MG63 (cell line): ENCODE results near the gene LDLRAD4. TPM values are rescaled to one million over a fixed set of nuclear protein-coding genes. Genes with fewer than 3 reads are reported as not detected.

Experiments
- DNase-seq: peaks from one replicate; pipeline ENCODE4 v3.0.0-alpha.2; 2020
- H3K27me3 ChIP-seq: fragments of 250-450 bp; sonication (Bioruptor Pico); 2 replicates; pipeline ENCODE4 v1.5.1; 2020; ENCODE audit warnings: mild to moderate bottlenecking, moderate library complexity
- H3K36me3 ChIP-seq: fragments of 250-450 bp; sonication (Bioruptor Pico); 2 replicates; pipeline ENCODE4 v1.5.1; 2020; ENCODE audit warnings: mild to moderate bottlenecking, moderate library complexity
- H3K4me3 ChIP-seq: fragments of 250-450 bp; sonication (Bioruptor Pico); 2 replicates; pipeline ENCODE4 v1.5.1; 2020; ENCODE audit warnings: mild to moderate bottlenecking, moderate library complexity
- H3K9me3 ChIP-seq: fragments of 250-450 bp; sonication (Bioruptor Pico); 2 replicates; pipeline ENCODE4 v1.5.1; 2020; ENCODE audit warnings: mild to moderate bottlenecking, moderate library complexity
- total RNA-seq: library from RNA; depleted of rRNA; stranded (reverse); fragments of >200 nt; shearing (Covaris generic); gene quantifications from 2 replicates; pipeline ENCODE4 v1.2.3, GENCODE V29; 2014; ENCODE audit warnings: low replicate concordance

The LDLRAD4 gene
- total RNA-seq, 1 experiment from 2014 or later = 0.36 TPM

DNA sequence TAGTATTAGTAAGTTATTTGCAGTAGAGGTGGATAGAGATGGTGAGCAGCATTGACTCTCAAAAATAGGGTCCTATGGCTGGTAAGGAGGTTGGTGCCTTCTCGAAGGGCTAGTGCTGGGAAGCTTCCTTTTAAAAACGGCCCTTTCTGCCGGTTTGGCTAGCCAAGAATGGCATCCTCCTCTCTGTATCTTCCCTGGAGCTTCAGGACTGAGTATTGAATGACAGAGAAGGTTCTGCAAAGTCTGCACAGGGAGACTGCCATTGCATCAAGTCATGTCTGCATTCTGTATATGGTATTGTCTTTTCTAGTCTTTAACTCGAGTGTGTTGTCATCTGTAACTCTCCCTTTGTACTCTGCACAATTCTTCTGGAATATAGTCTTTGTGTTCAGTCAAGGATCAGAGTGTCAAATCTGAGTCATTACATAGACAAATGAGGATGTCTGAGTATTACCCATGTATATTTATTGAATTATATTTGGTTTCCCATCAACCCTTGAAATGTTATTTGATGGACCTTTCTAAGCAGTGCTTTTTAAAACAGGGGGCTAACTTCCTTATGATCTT, 1.1 kb downstream of the LDLRAD4 start:
- Histone ChIP-seq H3K4me3 (no peak overlapping the region), H3K9me3 (no peaks in the 10 kb centered on the region), H3K27me3 (peaks cover 28% of the 10 kb centered on the region), H3K36me3 (no peaks in the 10 kb centered on the region)
- DNase-seq = no peak

- H3K27me3 ChIP-seq = peaks cover 28% of the 10 kb centered on the region
- H3K9me3 ChIP-seq = no peaks in the 10 kb centered on the region
- DNase-seq = peak; percentile 47
- H3K4me3 ChIP-seq = no peak overlapping the region
- no peaks in the 10 kb centered on the region for H3K36me3 ChIP-seq
Observed at GRCh38 chr18:13220361-13220991, 1.9 kb downstream of the LDLRAD4 start.

DNA sequence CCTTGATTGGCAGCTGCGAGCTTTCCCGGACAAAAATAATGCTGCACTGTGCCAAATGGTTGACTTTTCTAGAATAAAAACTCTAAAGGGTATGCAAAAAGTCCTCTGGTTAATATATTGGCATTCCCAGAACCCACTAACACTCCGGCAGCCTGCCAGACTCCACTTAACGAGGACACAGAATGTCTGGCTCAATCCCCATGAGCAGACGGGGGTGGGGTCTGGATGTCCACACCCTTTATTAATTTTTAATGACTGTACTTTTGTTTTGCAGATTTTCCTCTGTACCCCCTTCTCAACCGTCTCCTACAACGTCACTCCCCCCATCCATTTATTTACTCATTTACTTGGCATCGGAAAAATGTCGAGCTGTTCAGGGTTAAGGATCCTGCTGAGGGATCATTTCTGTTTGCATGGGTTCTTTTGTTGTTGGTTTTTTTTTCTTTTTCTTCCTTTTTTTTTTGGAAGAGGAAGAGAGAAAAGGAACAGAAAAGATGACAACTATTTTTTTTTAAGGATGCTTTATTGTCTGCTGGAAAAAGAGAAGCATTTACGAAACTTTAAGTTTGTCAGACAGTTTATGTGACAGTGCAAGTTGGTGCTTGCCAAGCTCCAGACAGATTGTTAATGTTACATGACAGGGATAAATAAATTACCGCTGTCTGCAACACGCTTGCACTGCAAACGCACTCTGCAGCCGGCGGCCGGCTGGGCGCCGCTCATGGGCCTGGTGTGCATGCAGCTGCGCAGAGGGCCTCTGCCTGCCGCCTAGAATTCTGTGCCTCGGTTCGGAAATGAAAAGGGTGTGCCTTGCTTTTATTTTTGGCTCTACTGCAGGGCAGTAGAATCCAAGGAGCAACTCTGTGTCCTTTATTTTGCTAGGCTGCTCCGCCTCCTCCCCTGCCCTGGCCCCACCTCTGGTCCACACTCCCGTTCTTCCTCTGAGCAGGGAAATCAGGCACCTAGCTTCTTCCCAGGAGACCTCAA, 3.6 kb downstream of the LDLRAD4 start:
- DNase-seq = peak; percentile 20
- H3K27me3 ChIP-seq = peaks cover 16% of the 10 kb centered on the region
- H3K4me3 ChIP-seq = no peak overlapping the region
- no peaks in the 10 kb centered on the region for H3K9me3 ChIP-seq
- H3K36me3 ChIP-seq = no peaks in the 10 kb centered on the region

GRCh38 chr18:13222856-13223281, 4.3 kb downstream of the LDLRAD4 start:
- no peaks in the 10 kb centered on the region for H3K36me3 ChIP-seq
- H3K9me3 ChIP-seq = no peaks in the 10 kb centered on the region
- peaks cover 16% of the 10 kb centered on the region for H3K27me3 ChIP-seq
- no peak for DNase-seq
- no peak overlapping the region for H3K4me3 ChIP-seq

DNA sequence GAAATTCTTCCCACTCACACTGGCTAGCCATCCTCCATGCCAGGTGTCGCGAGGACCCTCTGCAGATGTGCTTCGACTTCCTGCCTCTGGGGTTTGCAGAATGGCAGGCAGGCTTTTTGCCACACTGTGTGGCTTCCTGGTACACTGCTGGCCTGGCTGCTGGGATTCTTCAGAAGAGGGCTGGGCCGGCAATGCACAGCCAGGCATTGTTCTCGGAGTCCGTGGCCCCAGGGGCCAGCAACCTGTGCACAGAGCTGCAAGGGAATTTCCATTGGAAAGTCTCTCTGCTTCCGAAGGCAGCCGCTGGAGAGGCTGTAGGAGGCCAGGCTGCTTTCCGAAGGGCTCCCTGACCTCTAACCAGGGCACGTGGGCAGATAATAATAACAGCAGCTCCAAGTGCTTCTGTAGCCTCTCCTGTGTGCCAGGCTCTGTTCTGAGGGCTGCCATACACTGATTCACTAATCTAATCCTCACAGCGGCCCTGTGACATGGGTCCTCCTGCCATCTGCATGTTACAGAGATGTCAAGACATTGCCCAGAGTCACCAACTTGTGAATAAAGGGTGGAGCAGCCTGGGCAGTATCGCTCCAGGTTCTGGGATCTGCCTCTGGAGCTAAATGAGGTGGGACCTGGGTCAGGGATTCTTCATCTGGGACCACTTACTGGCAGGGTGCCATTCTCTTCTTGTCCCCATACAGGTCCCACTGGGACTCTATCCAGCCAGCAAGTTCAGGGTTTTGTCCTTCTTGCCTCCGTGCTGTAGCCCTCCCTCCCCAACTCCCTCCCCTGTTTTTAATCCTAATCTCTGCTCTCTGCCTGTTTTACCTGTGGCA, 5.0 kb downstream of the LDLRAD4 start:
- Histone ChIP-seq H3K36me3 (no peaks in the 10 kb centered on the region), H3K4me3 (no peak overlapping the region), H3K27me3 (peaks cover 10% of the 10 kb centered on the region), H3K9me3 (no peaks in the 10 kb centered on the region)
- DNase-seq = no peak

GRCh38 chr18:13225261-13225660, 6.7 kb downstream of the LDLRAD4 start:
- no peaks in the 10 kb centered on the region for H3K9me3 ChIP-seq
- H3K27me3 ChIP-seq = no peaks in the 10 kb centered on the region; the same call in none of the 2 replicates
- H3K4me3 ChIP-seq = no peak overlapping the region
- no peaks in the 10 kb centered on the region for H3K36me3 ChIP-seq
- DNase-seq = no peak

DNA sequence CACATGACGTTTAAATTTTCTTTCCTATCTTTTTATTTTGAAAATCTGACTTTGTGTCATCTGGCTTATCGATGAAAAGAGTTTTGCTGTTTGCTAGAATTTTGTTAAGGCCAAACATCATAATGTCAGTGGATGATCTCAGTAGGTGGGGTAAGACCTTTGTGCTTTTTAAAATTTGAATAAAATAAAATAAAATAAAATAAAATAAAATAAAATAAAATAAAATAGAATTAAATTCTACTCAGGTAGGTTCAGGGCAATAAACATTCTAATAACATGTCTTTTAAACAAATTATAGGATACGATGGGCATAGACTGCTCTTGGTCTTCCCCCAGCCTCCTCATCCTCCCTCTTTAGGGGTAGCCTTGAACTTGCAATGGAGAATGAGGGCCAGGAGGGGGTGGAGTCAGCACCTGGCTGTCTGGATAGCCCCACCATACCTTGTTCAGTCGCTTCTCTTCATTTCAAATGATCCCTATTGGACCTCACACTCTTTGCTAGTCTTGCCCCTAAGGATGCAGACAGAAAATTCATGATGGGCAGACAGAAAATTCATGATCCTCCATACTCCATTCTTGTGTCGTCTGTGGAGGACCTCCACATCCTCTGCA, 8.1 kb downstream of the LDLRAD4 start:
- Histone ChIP-seq H3K27me3 (no peaks in the 10 kb centered on the region), H3K36me3 (no peaks in the 10 kb centered on the region), H3K4me3 (no peak overlapping the region), H3K9me3 (no peaks in the 10 kb centered on the region)
- DNase-seq = no peak

GRCh38 chr18:13227910-13228309, 9.3 kb downstream of the LDLRAD4 start:
- Histone ChIP-seq H3K9me3 (no peaks in the 10 kb centered on the region), H3K27me3 (no peaks in the 10 kb centered on the region), H3K36me3 (no peaks in the 10 kb centered on the region), H3K4me3 (no peak overlapping the region)
- DNase-seq = no peak

DNA sequence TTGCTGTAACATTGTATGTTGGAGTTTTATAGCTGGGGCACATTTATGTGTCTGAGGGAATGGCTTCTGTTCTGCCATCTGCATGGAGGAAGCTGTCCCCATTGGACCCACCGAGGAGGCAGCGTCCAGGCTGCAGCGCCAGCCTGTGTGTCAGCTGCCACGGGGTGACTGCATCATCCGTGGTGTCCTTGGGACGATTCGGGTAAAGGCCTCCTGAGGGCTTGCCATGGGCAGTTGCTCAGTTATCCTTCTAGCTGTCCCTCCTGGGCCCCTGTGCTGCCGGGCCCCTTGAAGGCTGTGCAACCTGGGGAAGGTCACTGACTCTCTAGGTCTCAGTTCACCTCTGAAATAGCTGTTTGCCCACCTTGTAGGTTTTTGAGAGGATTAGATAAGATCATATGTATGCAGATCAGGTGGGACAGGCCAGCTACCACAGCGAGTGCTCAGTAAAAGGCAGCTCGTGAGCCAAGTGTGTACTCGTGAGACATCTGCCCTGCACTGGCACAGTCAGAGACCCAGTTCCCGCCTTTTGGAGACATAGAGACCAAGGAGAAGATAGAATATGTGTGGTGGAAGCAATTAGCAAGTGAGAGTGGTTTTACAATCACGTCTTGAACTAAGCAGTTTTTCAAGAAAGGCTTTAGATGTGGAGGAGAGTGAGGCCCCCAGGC, 10.6 kb downstream of the LDLRAD4 start:
- Histone ChIP-seq H3K9me3 (no peaks in the 10 kb centered on the region), H3K27me3 (no peaks in the 10 kb centered on the region), H3K4me3 (no peak overlapping the region), H3K36me3 (no peaks in the 10 kb centered on the region)
- no peak for DNase-seq

- no peak for DNase-seq
- Histone ChIP-seq H3K4me3 (no peak overlapping the region), H3K36me3 (no peaks in the 10 kb centered on the region), H3K27me3 (peaks cover 4% of the 10 kb centered on the region; the same call in 1 of the 2 replicates), H3K9me3 (no peaks in the 10 kb centered on the region)
Observed at GRCh38 chr18:13231151-13231550, 12.6 kb downstream of the LDLRAD4 start.

DNA sequence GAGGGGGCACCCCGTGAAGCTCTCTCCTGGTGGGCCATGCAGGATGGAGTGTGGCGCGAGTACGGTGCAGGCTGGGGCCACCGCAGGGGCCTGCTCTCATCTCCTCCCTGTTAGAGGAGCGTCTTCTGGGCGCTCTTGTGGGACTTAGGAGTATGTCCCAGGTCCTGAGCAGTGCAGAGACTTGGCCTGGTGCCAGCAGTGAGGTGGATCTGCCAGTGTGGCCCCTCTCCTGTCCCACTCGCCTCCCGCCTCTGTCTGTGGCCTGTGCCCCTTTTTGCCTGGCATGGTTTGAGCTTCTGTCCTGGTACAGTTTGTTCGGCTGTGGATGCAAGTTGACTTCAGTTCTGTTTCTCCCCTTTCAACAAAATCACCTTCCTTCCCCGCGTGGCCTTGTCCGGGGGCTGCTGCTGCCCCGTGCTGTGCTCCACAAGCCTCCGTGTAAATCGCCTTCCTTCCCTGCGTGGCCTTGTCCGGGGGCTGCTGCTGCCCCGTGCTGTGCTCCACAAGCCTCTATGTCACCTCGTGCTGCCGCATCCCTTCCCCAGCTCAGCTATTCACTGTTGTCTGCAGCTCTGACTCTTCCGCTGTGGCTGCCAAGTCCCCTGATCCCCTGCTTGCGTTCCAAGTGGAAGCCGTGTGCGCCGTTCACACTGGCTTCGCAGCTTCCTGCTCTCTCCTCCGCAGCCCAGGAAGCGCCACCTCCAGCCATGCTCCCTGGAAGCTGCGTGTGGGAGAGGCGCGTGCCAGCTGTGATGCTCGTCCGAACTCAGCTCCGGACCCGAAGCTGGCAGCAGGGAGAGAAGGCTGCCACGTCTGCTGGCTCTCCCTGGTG, 13.7 kb downstream of the LDLRAD4 start:
- Histone ChIP-seq H3K36me3 (no peaks in the 10 kb centered on the region), H3K4me3 (no peak overlapping the region), H3K9me3 (no peaks in the 10 kb centered on the region), H3K27me3 (peaks cover 4% of the 10 kb centered on the region; the same call in 1 of the 2 replicates)
- no peak for DNase-seq

GRCh38 chr18:13232971-13233786, 14.6 kb downstream of the LDLRAD4 start:
- DNase-seq = no peak

DNA sequence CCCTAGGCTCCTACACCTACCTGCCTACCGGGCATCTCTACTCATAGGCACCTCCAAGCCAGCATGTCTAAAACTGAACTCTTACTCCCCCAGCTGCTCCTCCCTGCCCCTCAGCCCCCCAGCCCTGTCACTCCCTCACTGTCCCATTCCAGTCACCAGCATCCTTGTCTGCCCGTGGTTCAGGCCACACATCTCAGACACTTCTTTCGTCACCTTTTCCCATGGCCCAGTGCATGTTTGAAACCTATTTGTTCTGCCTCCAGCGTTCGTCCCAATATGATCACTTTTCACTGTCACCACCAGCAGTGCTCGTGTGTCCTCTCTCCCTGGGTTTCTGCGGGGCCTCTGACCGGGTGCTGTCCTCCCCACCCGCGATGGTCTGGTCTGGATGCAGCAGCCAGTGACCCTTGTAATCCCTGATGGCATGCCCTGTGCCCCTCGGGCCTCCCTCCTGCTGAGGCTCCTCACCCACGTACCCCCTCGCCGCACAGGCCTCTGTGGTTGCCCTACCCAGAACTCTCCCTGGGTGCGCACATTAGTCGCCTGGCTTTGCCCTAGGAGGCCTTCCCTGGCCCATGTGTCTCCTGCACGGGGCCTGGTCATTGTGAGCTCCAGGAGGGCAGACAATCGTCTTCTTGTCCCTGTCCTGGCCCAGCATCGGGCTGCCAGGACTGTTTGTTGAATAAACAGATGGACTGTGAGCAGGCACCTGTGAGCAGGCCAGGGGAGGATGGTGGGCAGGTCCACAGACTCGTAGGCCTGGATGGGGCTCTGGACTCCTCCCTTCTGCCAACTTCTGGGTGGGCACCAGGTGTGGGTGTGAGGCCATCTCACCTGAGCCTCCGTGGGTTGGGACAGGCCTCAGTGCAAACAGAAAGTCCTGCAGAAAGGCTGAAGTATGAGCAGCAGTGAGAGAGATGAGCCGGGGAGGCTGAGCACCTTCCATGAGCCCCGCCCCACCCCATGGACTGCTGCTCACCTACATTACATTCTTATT, 15.5 kb downstream of the LDLRAD4 start:
- H3K27me3 ChIP-seq = peaks cover 4% of the 10 kb centered on the region; the same call in 1 of the 2 replicates
- no peaks in the 10 kb centered on the region for H3K9me3 ChIP-seq
- H3K4me3 ChIP-seq = no peak overlapping the region
- H3K36me3 ChIP-seq = no peaks in the 10 kb centered on the region
- DNase-seq = no peak

More at GRCh38 chr18:13232971-13233786, 14.6 kb downstream of the LDLRAD4 start:
- Histone ChIP-seq H3K9me3 (no peaks in the 10 kb centered on the region), H3K27me3 (peaks cover 4% of the 10 kb centered on the region; the same call in 1 of the 2 replicates), H3K36me3 (no peaks in the 10 kb centered on the region), H3K4me3 (no peak overlapping the region)
